Kidney (tissue), 14 donors: ENCODE data around the gene MRPL23. TPM values are rescaled to one million over a fixed set of nuclear protein-coding genes. Genes with fewer than 3 reads are reported as not detected.
A peak's percentile ranks its signal among the peaks of the same experiment; 100 is the strongest.

ENCODE experiments used
- DNase-seq, 5 donors: peaks; one replicate each; pipeline ENCODE4 v3.0.0-alpha.2; 2013 to 2020
- FAIRE-seq: peaks from 2 replicates; lab custom pipeline; 2012; peaks lifted over from hg19 to GRCh38; lab: Jason Lieb, UNC
- H3K27ac ChIP-seq, 2 donors: one replicate each; pipeline ENCODE4 v1.7.0; 2013; ENCODE audit warnings: low read depth in 2 of 2, low read length in 2 of 2, inconsistent platforms in 1 of 2
- H3K27me3 ChIP-seq: one replicate; pipeline ENCODE4 v1.7.1; 2013; ENCODE audit warnings: low read length, inconsistent platforms; ENCODE audit not compliant: control insufficient read depth, insufficient read depth
- H3K36me3 ChIP-seq, 3 donors: one replicate each; pipeline versions ENCODE4 v1.7.0 to v1.7.1; 2013; ENCODE audit warnings: low read length in 3 of 3, control low read depth in 1 of 3, inconsistent platforms in 1 of 3; ENCODE audit not compliant: insufficient read depth in 3 of 3, control insufficient read depth in 2 of 3
- H3K4me1 ChIP-seq, 3 donors: one replicate each; pipeline versions ENCODE4 v1.7.0 to v1.7.1; 2013; ENCODE audit warnings: low read length in 3 of 3, inconsistent platforms in 1 of 3, low read depth in 1 of 3; ENCODE audit not compliant: control insufficient read depth in 2 of 3, insufficient read depth in 2 of 3
- H3K4me3 ChIP-seq, 3 donors: one replicate each; pipeline versions ENCODE4 v1.7.0 to v1.8.1; 2013; ENCODE audit warnings: low read length in 3 of 3, control low read depth in 1 of 3, inconsistent platforms in 1 of 3
- H3K9ac ChIP-seq, 3 donors: one replicate each; pipeline versions ENCODE4 v1.7.0 to v1.7.1; 2013; ENCODE audit warnings: low read length in 3 of 3, control low read depth in 1 of 3, inconsistent platforms in 1 of 3
- H3K9me3 ChIP-seq, 3 donors: one replicate each; pipeline versions ENCODE4 v1.7.0 to v1.7.1; 2013; ENCODE audit warnings: low read length in 3 of 3, control low read depth in 1 of 3, inconsistent platforms in 1 of 3; ENCODE audit not compliant: control insufficient read depth in 2 of 3, insufficient read depth in 1 of 3
- intact Hi-C: fragments of 100-400 bp; cut with DNase I; formaldehyde crosslinking; loops from one replicate; pipeline ENCODE4 v1.11.1; 2022
- polyA plus RNA-seq: library from polyadenylated mRNA; stranded (reverse); fragments of 350-450 nt; fragmentation: Illumina TruSeq; extraction: RNeasy Lipid Tissue Mini Kit (QIAGEN cat#74804); gene quantifications from one replicate; pipeline ENCODE4 v1.2.3, GENCODE V29; 2014; ENCODE audit warnings: low read depth, low replicate concordance; ENCODE audit not compliant: insufficient read depth
- total RNA-seq: library from RNA; stranded (reverse); fragmentation: NEBNext Ultra II Directional; extraction: Animal tissue kit (Norgen Biotek cat#: 25700); gene quantifications from one replicate; pipeline ENCODE4 v1.2.1, GENCODE V29; 2021
- TF ChIP-seq, protein P1 (sequence below): IDR thresholded peaks from 3 replicates; pipeline ENCODE4 v1.5.1; 2012; ENCODE audit warnings: mild to moderate bottlenecking, moderate library complexity, borderline replicate concordance; ENCODE audit not compliant: insufficient read depth; ENCODE audit errors: extremely low read depth
- donor health status: control.
- donor health status: control.
- donor health status: control.
- donor health status: control.
- donor health status: control.
- donor health status: DM: yes; HTN: yes; CAD: no.
- donor health status: Normal renal cell carcinoma (clear cell type).

Gene MRPL23
- total and polyA plus RNA-seq, 2 donors from 2014 or later, result 45.9 to 183 TPM

GRCh38 chr11:1933416-1934334 lies 13.5 kb upstream of the MRPL23 start:
- no peak for FAIRE-seq
- Histone ChIP-seq H3K4me1 (no peaks in the 10 kb centered on the region), H3K9me3 (no peaks in the 10 kb centered on the region), H3K36me3 (no peaks in the 10 kb centered on the region), H3K9ac (no peak overlapping the region), H3K4me3 (no peak overlapping the region), H3K27me3 (no peaks in the 10 kb centered on the region), H3K27ac (no peak overlapping the region)
- intact Hi-C loops, result no loop called here
- TF ChIP-seq, protein P1, sequence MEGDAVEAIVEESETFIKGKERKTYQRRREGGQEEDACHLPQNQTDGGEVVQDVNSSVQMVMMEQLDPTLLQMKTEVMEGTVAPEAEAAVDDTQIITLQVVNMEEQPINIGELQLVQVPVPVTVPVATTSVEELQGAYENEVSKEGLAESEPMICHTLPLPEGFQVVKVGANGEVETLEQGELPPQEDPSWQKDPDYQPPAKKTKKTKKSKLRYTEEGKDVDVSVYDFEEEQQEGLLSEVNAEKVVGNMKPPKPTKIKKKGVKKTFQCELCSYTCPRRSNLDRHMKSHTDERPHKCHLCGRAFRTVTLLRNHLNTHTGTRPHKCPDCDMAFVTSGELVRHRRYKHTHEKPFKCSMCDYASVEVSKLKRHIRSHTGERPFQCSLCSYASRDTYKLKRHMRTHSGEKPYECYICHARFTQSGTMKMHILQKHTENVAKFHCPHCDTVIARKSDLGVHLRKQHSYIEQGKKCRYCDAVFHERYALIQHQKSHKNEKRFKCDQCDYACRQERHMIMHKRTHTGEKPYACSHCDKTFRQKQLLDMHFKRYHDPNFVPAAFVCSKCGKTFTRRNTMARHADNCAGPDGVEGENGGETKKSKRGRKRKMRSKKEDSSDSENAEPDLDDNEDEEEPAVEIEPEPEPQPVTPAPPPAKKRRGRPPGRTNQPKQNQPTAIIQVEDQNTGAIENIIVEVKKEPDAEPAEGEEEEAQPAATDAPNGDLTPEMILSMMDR, result no peak
- DNase-seq, result peak in 1 of 5 donors; percentile 37

DNA sequence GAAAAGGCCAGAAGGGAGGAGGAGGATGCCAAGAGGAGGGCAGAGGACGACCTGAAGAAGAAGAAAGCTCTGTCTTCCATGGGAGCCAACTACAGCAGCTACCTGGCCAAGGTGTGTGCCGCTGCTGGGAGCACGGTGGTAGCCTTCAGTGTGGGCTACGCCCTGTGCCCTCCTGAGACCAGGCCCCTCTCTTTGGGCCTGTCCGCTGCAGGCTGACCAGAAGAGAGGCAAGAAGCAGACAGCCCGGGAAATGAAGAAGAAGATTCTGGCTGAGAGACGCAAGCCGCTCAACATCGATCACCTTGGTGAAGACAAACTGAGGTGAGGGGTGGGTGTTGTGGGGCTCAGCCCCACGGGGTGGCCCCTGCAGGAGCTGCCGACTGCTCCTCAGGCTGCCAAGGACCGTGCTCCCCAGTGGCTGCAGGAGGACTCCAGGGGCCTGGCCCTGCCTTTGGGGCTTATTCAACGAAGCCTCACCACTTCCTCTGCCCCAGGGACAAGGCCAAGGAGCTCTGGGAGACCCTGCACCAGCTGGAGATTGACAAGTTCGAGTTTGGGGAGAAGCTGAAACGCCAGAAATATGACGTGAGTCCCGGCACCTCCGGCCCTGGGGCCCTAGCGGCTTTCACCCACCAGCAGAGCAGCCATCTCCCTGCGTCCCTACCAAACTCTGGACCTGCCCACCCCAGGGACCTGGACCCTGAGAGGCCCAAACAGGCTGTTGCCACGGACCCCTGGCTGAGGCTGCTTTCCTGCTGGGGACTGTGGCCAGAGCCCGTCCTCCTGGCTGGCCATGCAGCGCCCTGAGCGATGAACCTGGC lies 12.6 kb upstream of the MRPL23 start:
- Histone ChIP-seq H3K27ac (no peak overlapping the region), H3K9me3 (no peaks in the 10 kb centered on the region), H3K4me1 (no peaks in the 10 kb centered on the region), H3K4me3 (no peak overlapping the region), H3K9ac (no peak overlapping the region), H3K36me3 (no peaks in the 10 kb centered on the region), H3K27me3 (no peaks in the 10 kb centered on the region)
- intact Hi-C loops, result no loop called here
- peak in 1 of 5 donors; percentile 35 for DNase-seq
- no peak for FAIRE-seq
- TF ChIP-seq, protein P1, result no peak

DNA sequence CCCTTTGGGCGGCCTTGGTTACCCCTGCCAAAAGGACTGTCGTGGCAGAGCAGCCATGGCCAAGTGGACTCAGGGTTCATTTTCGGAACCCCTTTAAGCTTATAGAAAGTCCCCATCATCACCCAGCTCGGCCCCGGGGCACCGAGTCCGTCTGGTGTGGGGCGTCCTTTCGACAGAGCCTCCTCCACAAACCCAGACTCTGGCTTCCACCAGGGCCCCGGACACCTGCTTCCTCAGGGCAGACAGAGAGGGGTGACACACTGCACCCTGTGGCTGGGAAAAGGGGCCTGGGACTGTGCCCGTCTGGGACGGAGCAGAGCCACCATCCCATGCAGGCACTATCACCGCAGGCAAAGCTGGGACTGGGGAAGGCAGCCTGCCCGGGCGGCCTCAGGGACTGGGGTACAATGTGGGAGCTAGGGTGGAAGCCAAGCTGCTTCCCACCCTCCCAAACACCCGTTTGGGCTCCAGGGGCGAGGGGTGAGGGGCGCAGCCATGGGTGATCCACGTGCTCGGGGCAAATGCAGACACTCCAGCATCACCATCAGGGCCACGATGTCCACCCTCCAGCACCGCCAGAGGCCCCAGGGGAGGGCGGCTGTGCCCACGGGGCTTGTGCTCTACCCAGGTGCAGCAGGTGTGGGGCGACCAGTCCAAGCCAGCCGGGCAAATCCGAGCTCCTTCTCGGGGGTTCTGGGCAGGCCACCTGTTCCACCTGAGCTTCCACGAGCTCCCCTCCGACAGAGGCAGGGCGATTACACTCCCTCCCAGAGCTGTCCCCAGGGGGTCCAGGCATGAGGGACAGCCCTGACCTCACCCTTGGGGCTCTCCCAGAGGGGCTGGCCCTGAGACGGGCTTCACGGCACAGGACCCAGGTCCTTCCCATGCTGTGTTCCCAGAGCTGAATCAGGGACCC lies 11.7 kb upstream of the MRPL23 start:
- peak in 2 of 5 donors; percentile 33 to 65 for DNase-seq
- H3K36me3 ChIP-seq, result no peaks in the 10 kb centered on the region
- H3K27me3 ChIP-seq, result no peaks in the 10 kb centered on the region
- no peaks in the 10 kb centered on the region for H3K9me3 ChIP-seq
- H3K9ac ChIP-seq, result no peak overlapping the region
- H3K27ac ChIP-seq, result no peak overlapping the region
- intact Hi-C loops, result no loop called here
- TF ChIP-seq, protein P1, result no peak
- no peaks in the 10 kb centered on the region for H3K4me1 ChIP-seq
- no peak overlapping the region for H3K4me3 ChIP-seq
- FAIRE-seq, result no peak
